HG02763 (cell line): ENCODE data around the gene AUTS2.

Experiments used
- ATAC-seq: cut with Tn5 transposase; IDR thresholded peaks from one replicate; pipeline ENCODE4 v1.9.1; 2021; ENCODE audit warnings: mild to moderate bottlenecking, moderate library complexity; ENCODE audit not compliant: unreplicated experiment

Gene AUTS2

GRCh38 chr7:70730451-70731110 is 1132.3 kb downstream of the AUTS2 start:
- ATAC-seq, result no peak

- ATAC-seq, result no peak
These were observed 1134.8 kb downstream of the AUTS2 start for GRCh38 chr7:70733090-70733489.

DNA sequence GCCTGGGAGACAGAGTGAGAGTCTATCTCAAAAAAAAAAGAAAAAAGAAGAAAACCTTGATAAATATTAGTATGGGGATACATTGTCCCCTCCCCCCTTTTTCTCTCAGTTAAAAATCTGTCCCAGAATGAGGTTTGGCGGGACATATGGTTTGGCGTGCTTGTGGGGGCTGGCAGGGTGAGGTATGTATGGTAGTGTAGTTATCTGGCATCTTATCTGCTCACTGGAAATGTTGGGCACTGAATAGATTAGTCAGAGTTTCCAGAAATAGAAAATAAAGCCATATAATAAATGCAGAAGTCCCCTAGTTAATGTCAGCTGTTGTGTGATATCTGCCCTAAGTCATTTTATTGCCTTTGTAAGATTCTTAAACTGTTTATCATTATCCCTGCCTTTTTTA is 1136.1 kb downstream of the AUTS2 start:
- no peak for ATAC-seq

DNA sequence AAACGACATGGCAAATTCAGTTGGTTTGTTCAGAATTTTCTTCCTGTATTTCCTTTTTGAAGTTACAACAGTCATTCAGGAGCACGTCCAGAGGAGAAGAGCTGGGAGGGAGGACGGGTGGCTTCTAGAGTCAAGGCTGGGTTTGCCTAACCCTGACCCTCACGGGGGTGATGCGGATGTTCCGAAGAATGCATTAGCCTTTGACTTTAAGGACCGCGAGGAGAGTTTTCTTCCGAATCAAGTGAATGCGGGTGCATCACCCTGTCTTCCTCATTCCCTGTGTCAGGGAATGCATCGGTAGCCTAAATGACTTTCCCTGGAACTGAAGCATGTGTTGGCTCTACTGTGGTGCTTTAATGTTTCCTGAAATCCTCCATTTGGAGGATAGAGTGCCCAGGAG is 1137.0 kb downstream of the AUTS2 start:
- ATAC-seq, result no peak

DNA sequence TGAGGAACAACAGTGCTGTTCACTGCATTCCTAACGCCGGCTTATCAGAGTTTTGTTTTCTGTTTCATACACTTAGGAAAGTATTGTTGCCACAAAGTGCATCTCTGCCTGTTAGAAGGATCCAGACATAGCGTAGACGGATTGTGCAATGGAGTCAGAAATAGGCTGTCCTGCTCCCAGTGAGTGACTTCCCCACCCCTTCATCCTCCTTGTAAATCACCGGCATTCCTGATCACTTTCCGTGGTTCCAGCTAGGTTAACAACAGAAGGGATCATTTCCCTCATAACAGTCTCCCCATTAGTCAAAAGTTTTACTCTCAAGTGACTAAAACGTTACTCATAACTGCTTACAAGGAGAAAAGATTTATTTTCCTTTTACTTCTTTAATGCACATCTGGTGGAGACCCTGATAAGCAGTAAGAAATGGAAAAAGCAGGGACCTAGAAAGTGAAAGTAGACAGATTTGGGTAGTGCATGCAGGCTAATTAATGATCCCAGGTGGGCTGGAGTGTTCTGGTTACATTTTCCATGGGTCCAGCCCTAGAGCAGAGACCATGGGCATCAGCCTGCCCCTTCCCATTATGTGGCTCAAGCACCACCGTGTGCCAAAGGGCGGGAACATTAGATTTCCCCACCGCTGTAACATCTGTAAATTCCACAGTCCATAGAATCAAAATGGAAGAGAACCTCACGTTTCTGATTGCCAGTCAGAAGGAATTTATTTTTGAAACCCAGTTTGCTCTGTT is 1138.6 kb downstream of the AUTS2 start:
- no peak for ATAC-seq

GRCh38 chr7:70738151-70738885 is 1140.0 kb downstream of the AUTS2 start:
- ATAC-seq, result no peak

DNA sequence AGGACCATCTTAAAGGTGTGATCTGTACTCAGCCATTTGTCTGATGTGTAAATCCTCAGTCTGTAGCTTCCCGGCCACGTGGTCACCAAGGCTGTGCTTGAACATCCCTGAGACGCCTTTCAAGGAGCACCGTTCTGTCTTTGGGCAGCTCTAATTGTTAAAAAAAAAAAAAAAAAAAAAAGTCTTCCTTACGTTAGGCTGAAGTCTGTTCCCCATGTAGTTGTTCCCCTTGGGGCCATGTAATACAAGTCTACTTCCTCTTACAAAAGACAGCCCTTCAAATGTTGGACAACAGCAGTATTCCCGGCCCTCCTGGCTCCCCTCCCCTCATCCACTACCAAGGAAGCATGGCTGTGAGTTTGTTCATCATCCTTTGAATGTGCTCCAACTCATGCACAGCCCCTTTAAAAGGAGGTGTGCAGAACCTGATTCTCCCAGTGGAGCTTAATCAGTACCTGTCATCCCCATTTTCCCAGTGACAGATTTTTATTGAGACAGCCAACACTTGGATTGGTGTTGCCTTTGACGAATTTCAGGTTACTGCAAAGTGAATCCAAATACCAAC is 1141.5 kb downstream of the AUTS2 start:
- ATAC-seq, result no peak

DNA sequence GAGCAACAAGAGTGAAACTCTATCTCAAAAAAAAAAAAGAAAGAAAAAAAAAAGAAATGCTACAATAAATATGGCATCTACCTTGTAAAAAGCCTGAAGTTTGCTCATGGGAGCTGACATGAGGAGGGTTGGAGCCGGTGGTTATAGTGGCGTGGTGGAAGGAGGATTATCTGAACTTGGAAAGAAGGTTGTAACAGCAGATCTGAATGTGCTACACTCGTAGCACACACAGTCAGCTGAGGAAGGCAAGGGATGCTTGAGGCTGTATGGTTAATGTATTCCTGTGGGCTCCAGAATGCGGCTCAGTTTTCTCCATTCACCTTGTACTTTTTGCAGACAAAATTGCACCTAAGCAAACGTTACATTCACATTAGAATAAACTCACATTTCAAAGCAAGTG is 1143.4 kb downstream of the AUTS2 start:
- ATAC-seq, result no peak

DNA sequence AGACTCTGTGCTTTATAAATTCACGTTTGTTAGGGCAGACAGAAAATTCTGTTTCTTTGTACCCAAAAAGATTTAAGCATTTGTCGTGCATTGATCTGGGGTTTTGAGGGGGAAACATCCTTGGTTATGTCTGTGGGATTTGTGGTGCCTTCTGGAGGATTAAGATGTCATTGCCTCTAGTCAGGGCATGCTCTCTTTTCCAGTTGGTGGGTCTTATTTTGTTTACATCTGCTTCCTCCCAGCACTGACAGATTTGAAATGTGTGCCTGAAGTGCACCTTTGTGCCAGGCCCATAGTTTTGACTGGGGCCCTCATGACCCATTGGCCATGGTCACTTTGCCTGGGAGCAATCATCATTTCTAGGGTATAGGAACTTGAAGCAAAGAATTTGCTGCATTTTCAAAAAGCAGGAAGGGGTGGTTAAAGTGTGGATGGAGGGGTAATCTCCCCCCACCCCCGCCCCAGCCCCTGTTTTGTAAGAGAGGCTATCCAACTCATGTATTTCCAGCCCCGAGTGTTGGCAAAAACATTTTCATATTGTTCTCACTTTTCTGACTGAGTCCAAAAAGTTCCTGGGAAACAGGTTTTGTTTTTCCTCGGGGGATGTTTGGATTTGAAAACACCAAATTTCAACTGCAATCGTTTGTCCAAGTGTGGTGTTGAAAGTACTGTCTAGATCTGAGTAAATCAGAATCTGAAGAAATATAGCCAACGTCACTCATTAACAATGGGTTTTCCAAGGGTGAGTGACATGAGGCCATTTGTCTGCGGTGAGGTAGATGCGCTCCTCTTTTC is 1145.5 kb downstream of the AUTS2 start:
- ATAC-seq, result no peak

DNA sequence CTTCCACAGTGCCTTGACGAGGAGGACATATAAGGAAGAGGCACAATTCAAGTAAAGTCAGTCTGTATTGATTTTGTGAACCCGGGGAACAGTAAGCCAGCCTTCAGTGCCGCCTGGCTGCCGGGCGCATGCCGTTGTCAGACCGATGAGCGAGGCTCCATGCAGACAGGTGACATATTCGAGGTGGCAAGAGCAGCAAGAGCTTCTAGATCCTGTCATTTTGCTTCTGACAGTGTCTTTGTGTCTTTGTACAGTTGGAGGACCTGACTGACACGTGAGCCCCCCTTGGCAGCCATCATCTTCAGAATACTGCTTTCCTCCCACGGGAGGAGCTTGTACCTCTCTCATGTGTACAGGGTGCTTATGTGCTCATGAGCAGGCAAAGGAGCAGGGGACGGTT is 1146.2 kb downstream of the AUTS2 start:
- no peak for ATAC-seq

DNA sequence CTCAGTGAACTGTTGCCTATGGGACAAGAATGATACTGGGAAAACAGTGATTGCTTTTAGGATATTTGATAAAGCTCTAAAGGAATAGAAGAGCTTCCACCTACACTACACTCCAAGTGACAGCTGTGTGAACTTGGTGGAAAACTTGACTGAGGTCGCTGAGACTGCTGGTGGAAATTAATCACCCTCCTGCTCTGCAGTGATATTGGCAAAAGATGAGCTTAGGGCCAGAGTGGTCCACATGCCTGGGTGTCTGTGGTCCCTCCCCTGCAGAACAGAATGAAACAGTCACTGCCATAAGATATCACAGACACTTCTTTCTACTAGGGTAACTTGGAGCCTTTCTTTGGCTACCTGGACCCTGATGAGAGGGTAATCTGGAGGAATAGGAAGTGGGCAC is 1151.6 kb downstream of the AUTS2 start:
- ATAC-seq, result no peak

DNA sequence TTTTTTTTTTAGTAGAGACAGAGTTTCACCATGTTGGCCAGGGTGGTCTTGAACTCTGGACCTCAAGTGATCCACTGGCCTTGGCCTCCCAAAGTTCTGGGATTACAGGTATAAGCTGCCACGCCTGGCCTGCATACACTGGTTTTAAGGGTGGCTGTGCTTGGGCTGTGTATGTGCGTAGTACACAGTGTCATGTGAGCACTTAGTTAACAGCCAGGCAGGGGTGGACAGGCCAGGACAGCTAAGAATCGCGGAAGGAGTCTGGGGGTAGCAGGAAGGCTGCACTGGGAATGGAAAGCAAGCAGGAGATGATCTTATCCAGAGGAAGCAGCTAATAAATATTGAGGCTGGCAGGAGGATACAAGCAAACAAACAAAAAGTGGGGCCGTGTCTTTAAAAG is 1153.6 kb downstream of the AUTS2 start:
- no peak for ATAC-seq

GRCh38 chr7:70752794-70753241 is 1154.5 kb downstream of the AUTS2 start:
- no peak for ATAC-seq

- no peak for ATAC-seq
These were observed 1158.5 kb downstream of the AUTS2 start for GRCh38 chr7:70756789-70757188.

DNA sequence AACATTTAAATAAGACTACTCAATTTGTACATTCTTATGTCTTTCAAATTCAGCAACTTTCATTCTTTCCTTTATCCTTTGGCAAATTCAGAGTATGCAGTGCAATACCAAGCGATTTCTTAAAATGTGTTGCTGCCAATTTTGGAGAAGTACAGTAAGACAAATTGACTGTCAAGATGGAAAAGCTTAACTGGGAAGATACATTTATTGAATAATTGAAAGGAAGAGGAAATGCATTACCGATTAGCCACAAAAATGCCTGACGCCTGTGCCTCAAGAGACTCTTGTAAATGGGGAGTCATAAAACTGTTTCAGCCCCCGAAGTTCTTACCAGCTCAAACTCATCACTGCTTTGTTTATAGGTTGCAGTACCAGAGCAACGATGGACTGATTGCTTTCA is 1160.4 kb downstream of the AUTS2 start:
- ATAC-seq, result no peak

GRCh38 chr7:70759674-70760073 is 1161.4 kb downstream of the AUTS2 start:
- no peak for ATAC-seq

- ATAC-seq, result no peak
These were observed 1163.5 kb downstream of the AUTS2 start for GRCh38 chr7:70761711-70762328.

GRCh38 chr7:70762696-70763095 is 1164.4 kb downstream of the AUTS2 start:
- no peak for ATAC-seq

DNA sequence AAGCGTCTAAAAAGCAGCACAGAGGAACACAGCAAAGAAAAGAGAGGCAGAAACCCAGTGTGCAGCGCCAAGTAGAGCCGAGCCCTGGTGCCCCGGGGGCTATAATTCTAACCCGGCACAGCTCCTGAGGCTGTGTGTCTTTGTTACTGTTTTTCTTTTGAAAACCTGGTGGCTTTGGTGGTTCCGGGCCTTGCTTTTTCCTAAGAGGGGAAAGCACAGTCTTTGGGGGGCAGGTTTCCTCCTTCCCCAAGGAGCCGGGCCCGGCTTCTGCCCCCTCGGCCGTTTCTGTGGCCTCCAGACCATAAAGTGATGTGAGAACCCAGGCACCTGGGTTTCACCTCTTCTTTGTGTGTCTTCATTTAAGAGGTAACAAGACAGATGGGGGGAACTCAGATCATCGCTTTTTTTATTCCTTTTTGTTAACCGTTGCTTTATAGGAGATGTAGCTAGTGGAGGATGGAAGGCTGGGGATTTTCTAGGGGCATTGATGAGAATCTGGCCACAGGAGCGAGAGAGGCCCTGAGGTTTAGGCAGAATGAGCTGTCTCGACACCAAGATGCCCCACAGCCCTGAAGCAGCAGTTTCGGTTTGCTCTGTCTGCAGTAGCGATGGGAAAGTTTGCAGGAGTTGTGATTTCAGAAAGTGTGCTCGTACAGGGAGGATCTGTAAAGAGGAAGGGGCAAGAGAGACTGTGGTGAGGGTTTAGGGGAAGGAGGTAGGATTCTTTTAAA is 1165.9 kb downstream of the AUTS2 start:
- ATAC-seq, result peak; percentile 93
